GM19468 (cell line): ENCODE results near the gene ASB2.

ENCODE experiments used
- ATAC-seq: cut with Tn5 transposase; IDR thresholded peaks from one replicate; pipeline ENCODE4 v1.9.1; 2021; ENCODE audit warnings: mild to moderate bottlenecking, moderate library complexity, moderate number of reproducible peaks; ENCODE audit not compliant: unreplicated experiment; ENCODE audit errors: extremely low read depth

Gene ASB2

GRCh38 chr14:93965287-93965821 is 11.0 kb downstream of the ASB2 start:
- no peak for ATAC-seq

- no peak for ATAC-seq
These were observed 11.5 kb downstream of the ASB2 start for GRCh38 chr14:93964820-93965286.

GRCh38 chr14:93964281-93964680 is 12.1 kb downstream of the ASB2 start:
- no peak for ATAC-seq

GRCh38 chr14:93963692-93964091 is 12.7 kb downstream of the ASB2 start:
- no peak for ATAC-seq

GRCh38 chr14:93962701-93963601 is 13.4 kb downstream of the ASB2 start:
- ATAC-seq, result peak; percentile 18

GRCh38 chr14:93961620-93962019 is 14.8 kb downstream of the ASB2 start:
- no peak for ATAC-seq

- ATAC-seq, result no peak
These were observed 15.5 kb downstream of the ASB2 start for GRCh38 chr14:93960774-93961438.

GRCh38 chr14:93960108-93960475 is 16.3 kb downstream of the ASB2 start:
- ATAC-seq, result no peak

GRCh38 chr14:93959239-93960107 is 16.9 kb downstream of the ASB2 start:
- ATAC-seq, result peak; percentile 85

GRCh38 chr14:93958567-93959238 is 17.7 kb downstream of the ASB2 start:
- ATAC-seq, result no peak

GRCh38 chr14:93957751-93958566 is 18.4 kb downstream of the ASB2 start:
- no peak for ATAC-seq

GRCh38 chr14:93957333-93957710 is 19.0 kb downstream of the ASB2 start:
- no peak for ATAC-seq

GRCh38 chr14:93956514-93957332 is 19.6 kb downstream of the ASB2 start:
- no peak for ATAC-seq

GRCh38 chr14:93955850-93956481 is 20.4 kb downstream of the ASB2 start:
- no peak for ATAC-seq

- no peak for ATAC-seq
These were observed 21.2 kb downstream of the ASB2 start for GRCh38 chr14:93954900-93955849.

GRCh38 chr14:93954516-93954830 is 21.9 kb downstream of the ASB2 start:
- no peak for ATAC-seq
